Liver (tissue), 9 donors: ENCODE results near the gene NODAL. TPM values are rescaled to one million over a fixed set of nuclear protein-coding genes. Genes with fewer than 3 reads are reported as not detected.

ENCODE experiments used
- DNase-seq: peaks from one replicate; pipeline ENCODE4 v3.0.0-alpha.2; 2017; ENCODE audit warnings: low spot score
- H3K27ac ChIP-seq, 2 donors: one replicate each; pipeline ENCODE4 v1.7.0; 2013; ENCODE audit warnings: inconsistent platforms in 2 of 2, low read length in 2 of 2, control low read depth in 1 of 2, low read depth in 1 of 2, mild to moderate bottlenecking in 1 of 2
- H3K27me3 ChIP-seq, 4 donors: one replicate each; pipeline versions ENCODE4 v1.6.1 to v1.7.0; 2013; ENCODE audit warnings: low read length in 3 of 4, inconsistent platforms in 1 of 4, mild to moderate bottlenecking in 1 of 4, moderate library complexity in 1 of 4; ENCODE audit not compliant: control insufficient read depth in 4 of 4, insufficient read depth in 4 of 4
- H3K36me3 ChIP-seq, 4 donors: one replicate each; pipeline versions ENCODE4 v1.6.1 to v1.7.0; 2013; ENCODE audit warnings: low read length in 3 of 4, mild to moderate bottlenecking in 3 of 4, low read depth in 1 of 4, moderate library complexity in 1 of 4; ENCODE audit not compliant: control insufficient read depth in 4 of 4, insufficient read depth in 3 of 4
- H3K4me1 ChIP-seq, 4 donors: one replicate each; pipeline versions ENCODE4 v1.6.1 to v1.7.0; 2013; ENCODE audit warnings: low read length in 3 of 4, mild to moderate bottlenecking in 3 of 4, moderate library complexity in 1 of 4; ENCODE audit not compliant: control insufficient read depth in 4 of 4, insufficient read depth in 4 of 4
- H3K4me3 ChIP-seq, 3 donors: one replicate each; pipeline versions ENCODE4 v1.6.1 to v1.7.0; 2013; ENCODE audit warnings: low read length in 3 of 3, control low read depth in 1 of 3, low read depth in 1 of 3, mild to moderate bottlenecking in 1 of 3
- H3K9ac ChIP-seq, 2 donors: one replicate each; pipeline ENCODE4 v1.7.0; 2013; ENCODE audit warnings: low read length in 2 of 2, mild to moderate bottlenecking in 2 of 2, moderate library complexity in 2 of 2, control low read depth in 1 of 2, low read depth in 1 of 2
- H3K9me3 ChIP-seq, 4 donors: one replicate each; pipeline versions ENCODE4 v1.6.1 to v1.7.0; 2013; ENCODE audit warnings: low read length in 3 of 4; ENCODE audit not compliant: control insufficient read depth in 4 of 4
- FOXA1 ChIP-seq: IDR thresholded peaks from 2 replicates; pipeline ENCODE4 v1.6.1; 2016; ENCODE audit warnings: antibody characterized with exemption
- FOXA2 ChIP-seq: IDR thresholded peaks from 2 replicates; pipeline ENCODE4 v1.6.1; 2016; ENCODE audit warnings: antibody characterized with exemption
- GABPA ChIP-seq, 2 donors: IDR thresholded peaks in 1 of 2; conservative IDR thresholded peaks in 1 of 2; 2 replicates each; pipeline ENCODE4 v1.6.1; 2016; ENCODE audit warnings: antibody characterized with exemption in 2 of 2, mild to moderate bottlenecking in 1 of 2, moderate library complexity in 1 of 2
- HNF4A ChIP-seq, 2 donors: conservative IDR thresholded peaks; 2 replicates each; pipeline ENCODE4 v1.6.1; 2016; ENCODE audit warnings: antibody characterized with exemption in 2 of 2, mild to moderate bottlenecking in 2 of 2
- HNF4G ChIP-seq: IDR thresholded peaks from 2 replicates; pipeline ENCODE4 v1.6.1; 2016; ENCODE audit warnings: antibody characterized with exemption
- JUND ChIP-seq, 2 donors: IDR thresholded peaks; 2 replicates each; pipeline ENCODE4 v1.6.1; 2016; ENCODE audit warnings: antibody characterized with exemption in 2 of 2
- MAX ChIP-seq: IDR thresholded peaks from 2 replicates; pipeline ENCODE4 v1.6.1; 2016; ENCODE audit warnings: antibody characterized with exemption
- NR2F2 ChIP-seq: IDR thresholded peaks from 2 replicates; pipeline ENCODE4 v1.6.1; 2016; ENCODE audit warnings: antibody characterized with exemption
- RAD21 ChIP-seq, 2 donors: IDR thresholded peaks; 2 replicates each; pipeline ENCODE4 v1.6.1; 2016; ENCODE audit warnings: antibody characterized with exemption in 2 of 2, mild to moderate bottlenecking in 2 of 2
- RXRA ChIP-seq, 2 donors: IDR thresholded peaks; 2 replicates each; pipeline ENCODE4 v1.6.1; 2017 to 2018; ENCODE audit warnings: antibody characterized with exemption in 2 of 2, mild to moderate bottlenecking in 1 of 2
- SP1 ChIP-seq: IDR thresholded peaks from 2 replicates; pipeline ENCODE4 v1.6.1; 2018; ENCODE audit warnings: antibody characterized with exemption, mild to moderate bottlenecking
- TAF1 ChIP-seq: conservative IDR thresholded peaks from 2 replicates; pipeline ENCODE4 v1.6.1; 2016; ENCODE audit warnings: antibody characterized with exemption, mild to moderate bottlenecking
- YY1 ChIP-seq: IDR thresholded peaks from 2 replicates; pipeline ENCODE4 v1.6.1; 2016; ENCODE audit warnings: antibody characterized with exemption, mild to moderate bottlenecking
- WGBS: extraction: QIAGEN DNeasy Blood & Tissue Kit; methylation state at CpG from one replicate; pipeline ENCODE4 v1.1.7; 2013; 5-methylcytosine and 5-hydroxymethylcytosine counted together
- polyA plus RNA-seq, 2 donors: library from polyadenylated mRNA; stranded (reverse) in 1 of 2; unstranded in 1 of 2; fragments of 200-250 nt in 1 of 2; fragments of >200 nt in 1 of 2; fragmentation: Nextera tagmentation in 1 of 2; extraction: Ambion mirVana in 1 of 2; gene quantifications; one replicate each; pipeline versions ENCODE4 v1.2.1 to v1.2.3, GENCODE V29; 2013 to 2015
- total RNA-seq, 2 donors: library from RNA; depleted of rRNA; stranded (reverse); fragments of >200 nt; gene quantifications; one replicate each; pipeline ENCODE4 v1.2.3, GENCODE V29; 2014
- TF ChIP-seq, protein P1 (sequence below): fragments of 150-350 bp; IDR thresholded peaks from 2 replicates; pipeline ENCODE4 v1.5.1; 2017; ENCODE audit warnings: improper control_type of control experiment, low read depth, low read length; ENCODE audit not compliant: missing input control
- TF ChIP-seq, protein P2 (sequence below): IDR thresholded peaks from 2 replicates; pipeline ENCODE4 v1.6.1; 2016; ENCODE audit warnings: antibody characterized with exemption
- TF ChIP-seq, protein P3 (sequence below): IDR thresholded peaks from 2 replicates; pipeline ENCODE4 v1.6.1; 2016; ENCODE audit warnings: antibody characterized with exemption, mild to moderate bottlenecking
- TF ChIP-seq, protein P4 (sequence below): IDR thresholded peaks from 2 replicates; pipeline ENCODE4 v1.6.1; 2016; ENCODE audit warnings: antibody characterized with exemption
- donor health status: healthy.
- donor health status: healthy.
- donor health status: healthy.
- donor health status: healthy.
- donor health status: healthy.

NODAL gene
- total and polyA plus RNA-seq, 4 donors, result not detected

GRCh38 chr10:70442332-70442988 lies 979 bp upstream of the NODAL start:
- peaks cover 3 to 7% (median 5%) of the 10 kb centered on the region in 4 donors for H3K27me3 ChIP-seq
- no peak for DNase-seq
- 62% methylated on average over 6 of the region's 6 CpGs for WGBS

GRCh38 chr10:70441895-70442309 lies 421 bp upstream of the NODAL start:
- DNase-seq, result no peak
- no peaks in the 10 kb centered on the region for H3K36me3 ChIP-seq
- H3K4me1 ChIP-seq, result peaks cover 3 to 18% (median 16%) of the 10 kb centered on the region in 4 donors
- H3K9me3 ChIP-seq, result no peaks in the 10 kb centered on the region
- no peak overlapping the region for H3K9ac ChIP-seq
- WGBS, result 15% methylated on average over 12 of the region's 12 CpGs
- H3K4me3 ChIP-seq, result no peak overlapping the region
- H3K27me3 ChIP-seq, result peaks cover 3 to 7% (median 5%) of the 10 kb centered on the region in 4 donors
- no peak overlapping the region for H3K27ac ChIP-seq
- TF ChIP-seq FOXA1 (no peak), RAD21 (IDR thresholded peaks at IDR 0.05) (no peak), YY1 (no peak), NR2F2 (no peak), SP1 (no peak), HNF4G (no peak), GABPA (IDR thresholded peaks at IDR 0.05 in 1 of 2, conservative IDR thresholded peaks at IDR 0.05 in 1 of 2) (no peak), JUND (IDR thresholded peaks at IDR 0.05) (no peak)
- TF ChIP-seq, protein P1, sequence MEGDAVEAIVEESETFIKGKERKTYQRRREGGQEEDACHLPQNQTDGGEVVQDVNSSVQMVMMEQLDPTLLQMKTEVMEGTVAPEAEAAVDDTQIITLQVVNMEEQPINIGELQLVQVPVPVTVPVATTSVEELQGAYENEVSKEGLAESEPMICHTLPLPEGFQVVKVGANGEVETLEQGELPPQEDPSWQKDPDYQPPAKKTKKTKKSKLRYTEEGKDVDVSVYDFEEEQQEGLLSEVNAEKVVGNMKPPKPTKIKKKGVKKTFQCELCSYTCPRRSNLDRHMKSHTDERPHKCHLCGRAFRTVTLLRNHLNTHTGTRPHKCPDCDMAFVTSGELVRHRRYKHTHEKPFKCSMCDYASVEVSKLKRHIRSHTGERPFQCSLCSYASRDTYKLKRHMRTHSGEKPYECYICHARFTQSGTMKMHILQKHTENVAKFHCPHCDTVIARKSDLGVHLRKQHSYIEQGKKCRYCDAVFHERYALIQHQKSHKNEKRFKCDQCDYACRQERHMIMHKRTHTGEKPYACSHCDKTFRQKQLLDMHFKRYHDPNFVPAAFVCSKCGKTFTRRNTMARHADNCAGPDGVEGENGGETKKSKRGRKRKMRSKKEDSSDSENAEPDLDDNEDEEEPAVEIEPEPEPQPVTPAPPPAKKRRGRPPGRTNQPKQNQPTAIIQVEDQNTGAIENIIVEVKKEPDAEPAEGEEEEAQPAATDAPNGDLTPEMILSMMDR, result no peak
- TF ChIP-seq, protein P2, sequence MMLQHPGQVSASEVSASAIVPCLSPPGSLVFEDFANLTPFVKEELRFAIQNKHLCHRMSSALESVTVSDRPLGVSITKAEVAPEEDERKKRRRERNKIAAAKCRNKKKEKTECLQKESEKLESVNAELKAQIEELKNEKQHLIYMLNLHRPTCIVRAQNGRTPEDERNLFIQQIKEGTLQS, result no peak
- TF ChIP-seq, protein P3, sequence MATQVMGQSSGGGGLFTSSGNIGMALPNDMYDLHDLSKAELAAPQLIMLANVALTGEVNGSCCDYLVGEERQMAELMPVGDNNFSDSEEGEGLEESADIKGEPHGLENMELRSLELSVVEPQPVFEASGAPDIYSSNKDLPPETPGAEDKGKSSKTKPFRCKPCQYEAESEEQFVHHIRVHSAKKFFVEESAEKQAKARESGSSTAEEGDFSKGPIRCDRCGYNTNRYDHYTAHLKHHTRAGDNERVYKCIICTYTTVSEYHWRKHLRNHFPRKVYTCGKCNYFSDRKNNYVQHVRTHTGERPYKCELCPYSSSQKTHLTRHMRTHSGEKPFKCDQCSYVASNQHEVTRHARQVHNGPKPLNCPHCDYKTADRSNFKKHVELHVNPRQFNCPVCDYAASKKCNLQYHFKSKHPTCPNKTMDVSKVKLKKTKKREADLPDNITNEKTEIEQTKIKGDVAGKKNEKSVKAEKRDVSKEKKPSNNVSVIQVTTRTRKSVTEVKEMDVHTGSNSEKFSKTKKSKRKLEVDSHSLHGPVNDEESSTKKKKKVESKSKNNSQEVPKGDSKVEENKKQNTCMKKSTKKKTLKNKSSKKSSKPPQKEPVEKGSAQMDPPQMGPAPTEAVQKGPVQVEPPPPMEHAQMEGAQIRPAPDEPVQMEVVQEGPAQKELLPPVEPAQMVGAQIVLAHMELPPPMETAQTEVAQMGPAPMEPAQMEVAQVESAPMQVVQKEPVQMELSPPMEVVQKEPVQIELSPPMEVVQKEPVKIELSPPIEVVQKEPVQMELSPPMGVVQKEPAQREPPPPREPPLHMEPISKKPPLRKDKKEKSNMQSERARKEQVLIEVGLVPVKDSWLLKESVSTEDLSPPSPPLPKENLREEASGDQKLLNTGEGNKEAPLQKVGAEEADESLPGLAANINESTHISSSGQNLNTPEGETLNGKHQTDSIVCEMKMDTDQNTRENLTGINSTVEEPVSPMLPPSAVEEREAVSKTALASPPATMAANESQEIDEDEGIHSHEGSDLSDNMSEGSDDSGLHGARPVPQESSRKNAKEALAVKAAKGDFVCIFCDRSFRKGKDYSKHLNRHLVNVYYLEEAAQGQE, result no peak

More at GRCh38 chr10:70442332-70442988, 979 bp upstream of the NODAL start:
- Histone ChIP-seq H3K4me1 (peaks cover 3 to 18% (median 16%) of the 10 kb centered on the region in 4 donors), H3K27ac (no peak overlapping the region), H3K9ac (no peak overlapping the region), H3K9me3 (no peaks in the 10 kb centered on the region), H3K4me3 (no peak overlapping the region), H3K36me3 (no peaks in the 10 kb centered on the region)
- TF ChIP-seq YY1 (no peak), RXRA (IDR thresholded peaks at IDR 0.05) (no peak), GABPA (IDR thresholded peaks at IDR 0.05 in 1 of 2, conservative IDR thresholded peaks at IDR 0.05 in 1 of 2) (no peak), SP1 (no peak), FOXA1 (no peak), HNF4G (no peak), TAF1 (no peak), HNF4A (conservative IDR thresholded peaks at IDR 0.05) (no peak), MAX (no peak), FOXA2 (no peak), RAD21 (IDR thresholded peaks at IDR 0.05) (no peak)
- TF ChIP-seq, protein P2, result no peak
- TF ChIP-seq, protein P4, sequence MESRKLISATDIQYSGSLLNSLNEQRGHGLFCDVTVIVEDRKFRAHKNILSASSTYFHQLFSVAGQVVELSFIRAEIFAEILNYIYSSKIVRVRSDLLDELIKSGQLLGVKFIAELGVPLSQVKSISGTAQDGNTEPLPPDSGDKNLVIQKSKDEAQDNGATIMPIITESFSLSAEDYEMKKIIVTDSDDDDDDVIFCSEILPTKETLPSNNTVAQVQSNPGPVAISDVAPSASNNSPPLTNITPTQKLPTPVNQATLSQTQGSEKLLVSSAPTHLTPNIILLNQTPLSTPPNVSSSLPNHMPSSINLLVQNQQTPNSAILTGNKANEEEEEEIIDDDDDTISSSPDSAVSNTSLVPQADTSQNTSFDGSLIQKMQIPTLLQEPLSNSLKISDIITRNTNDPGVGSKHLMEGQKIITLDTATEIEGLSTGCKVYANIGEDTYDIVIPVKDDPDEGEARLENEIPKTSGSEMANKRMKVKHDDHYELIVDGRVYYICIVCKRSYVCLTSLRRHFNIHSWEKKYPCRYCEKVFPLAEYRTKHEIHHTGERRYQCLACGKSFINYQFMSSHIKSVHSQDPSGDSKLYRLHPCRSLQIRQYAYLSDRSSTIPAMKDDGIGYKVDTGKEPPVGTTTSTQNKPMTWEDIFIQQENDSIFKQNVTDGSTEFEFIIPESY, result no peak
- TF ChIP-seq, protein P3, result no peak
